ENCODE data around the gene CCDC6. TPM values are rescaled to one million over a fixed set of nuclear protein-coding genes. Genes with fewer than 3 reads are reported as not detected.
"Not testable (repeated sequence)": the region's sequence is repeated elsewhere in the genome, so short reads cannot be mapped to it uniquely, and the experiment has no call there.

CCDC6 gene
- total RNA-seq, 4 donors from 2014 or later, result 78.5 to 101 (median 92.1) TPM

DNA sequence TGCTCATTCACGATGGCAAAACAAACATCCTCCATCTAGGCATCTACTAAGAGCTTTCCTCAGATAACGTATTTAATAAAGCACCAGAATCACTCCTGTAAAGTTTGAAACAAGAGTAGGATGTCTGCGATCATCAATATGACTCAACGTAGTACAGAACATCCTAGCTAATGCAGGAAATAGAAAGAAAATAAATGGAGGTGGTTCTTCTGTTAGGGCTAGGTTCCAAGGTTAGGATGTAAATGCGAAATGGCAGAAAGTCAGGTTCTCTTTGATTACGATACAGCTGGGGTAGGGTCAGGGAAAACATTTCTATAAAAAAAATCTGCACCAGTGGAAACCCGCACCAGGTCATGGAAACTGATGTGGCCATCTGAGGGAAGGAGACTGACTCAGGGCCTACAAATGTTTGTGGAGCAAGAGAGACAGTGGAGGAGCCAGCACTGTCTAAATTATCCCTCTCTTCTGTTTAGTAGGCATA lies 29.1 kb downstream of the CCDC6 start:
- no peaks in the 10 kb centered on the region for H3K27me3 ChIP-seq
- H3K4me3 ChIP-seq, result no peak overlapping the region
- peaks cover 55% of the 10 kb centered on the region for H3K4me1 ChIP-seq
- 80% methylated on average over 7 of the region's 7 CpGs for WGBS
- no peaks in the 10 kb centered on the region for H3K36me3 ChIP-seq
- TF ChIP-seq, protein P1, sequence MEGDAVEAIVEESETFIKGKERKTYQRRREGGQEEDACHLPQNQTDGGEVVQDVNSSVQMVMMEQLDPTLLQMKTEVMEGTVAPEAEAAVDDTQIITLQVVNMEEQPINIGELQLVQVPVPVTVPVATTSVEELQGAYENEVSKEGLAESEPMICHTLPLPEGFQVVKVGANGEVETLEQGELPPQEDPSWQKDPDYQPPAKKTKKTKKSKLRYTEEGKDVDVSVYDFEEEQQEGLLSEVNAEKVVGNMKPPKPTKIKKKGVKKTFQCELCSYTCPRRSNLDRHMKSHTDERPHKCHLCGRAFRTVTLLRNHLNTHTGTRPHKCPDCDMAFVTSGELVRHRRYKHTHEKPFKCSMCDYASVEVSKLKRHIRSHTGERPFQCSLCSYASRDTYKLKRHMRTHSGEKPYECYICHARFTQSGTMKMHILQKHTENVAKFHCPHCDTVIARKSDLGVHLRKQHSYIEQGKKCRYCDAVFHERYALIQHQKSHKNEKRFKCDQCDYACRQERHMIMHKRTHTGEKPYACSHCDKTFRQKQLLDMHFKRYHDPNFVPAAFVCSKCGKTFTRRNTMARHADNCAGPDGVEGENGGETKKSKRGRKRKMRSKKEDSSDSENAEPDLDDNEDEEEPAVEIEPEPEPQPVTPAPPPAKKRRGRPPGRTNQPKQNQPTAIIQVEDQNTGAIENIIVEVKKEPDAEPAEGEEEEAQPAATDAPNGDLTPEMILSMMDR (IDR thresholded peaks at IDR 0.05), result no peak
- no peak for TF ChIP-seq POLR2AphosphoS5 (IDR thresholded peaks at IDR 0.05)
- TF ChIP-seq POLR2A (IDR thresholded peaks at IDR 0.05), result no peak
- no peak for TF ChIP-seq EP300 (IDR thresholded peaks at IDR 0.05)
- no peaks in the 10 kb centered on the region for H3K9me3 ChIP-seq
- H3K27ac ChIP-seq, result no peak overlapping the region
- no peak for DNase-seq (ENCODE audit: low spot score in 2 of 2)

DNA sequence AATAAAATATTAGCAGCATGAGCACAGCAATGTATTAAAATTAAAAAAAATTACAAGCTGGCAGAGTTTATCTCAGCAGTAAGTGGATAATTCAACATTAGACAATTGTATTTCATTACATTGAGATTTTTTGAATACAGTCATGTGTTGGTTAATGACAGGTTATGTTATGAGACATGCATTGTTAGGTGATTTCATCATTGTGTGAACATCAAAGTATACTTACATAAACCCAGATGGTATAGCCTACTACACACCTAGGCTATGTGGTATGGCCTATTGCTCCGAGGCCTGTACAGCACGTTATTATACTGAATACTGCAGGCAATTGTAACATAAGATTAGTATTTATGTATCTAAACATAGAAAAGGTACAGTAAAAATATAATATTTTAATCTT lies 29.7 kb downstream of the CCDC6 start:
- Histone ChIP-seq H3K4me1 (peaks cover 60% of the 10 kb centered on the region), H3K9me3 (no peaks in the 10 kb centered on the region), H3K27me3 (no peaks in the 10 kb centered on the region), H3K4me3 (no peak overlapping the region), H3K36me3 (no peaks in the 10 kb centered on the region), H3K27ac (no peak overlapping the region)
- TF ChIP-seq, protein P1 (IDR thresholded peaks at IDR 0.05), result no peak
- TF ChIP-seq POLR2AphosphoS5 (IDR thresholded peaks at IDR 0.05) (no peak), EP300 (IDR thresholded peaks at IDR 0.05) (no peak), POLR2A (IDR thresholded peaks at IDR 0.05) (no peak)
- WGBS, result 67% methylated on average over 2 of the region's 2 CpGs
- DNase-seq (ENCODE audit: low spot score in 2 of 2), result no peak

DNA sequence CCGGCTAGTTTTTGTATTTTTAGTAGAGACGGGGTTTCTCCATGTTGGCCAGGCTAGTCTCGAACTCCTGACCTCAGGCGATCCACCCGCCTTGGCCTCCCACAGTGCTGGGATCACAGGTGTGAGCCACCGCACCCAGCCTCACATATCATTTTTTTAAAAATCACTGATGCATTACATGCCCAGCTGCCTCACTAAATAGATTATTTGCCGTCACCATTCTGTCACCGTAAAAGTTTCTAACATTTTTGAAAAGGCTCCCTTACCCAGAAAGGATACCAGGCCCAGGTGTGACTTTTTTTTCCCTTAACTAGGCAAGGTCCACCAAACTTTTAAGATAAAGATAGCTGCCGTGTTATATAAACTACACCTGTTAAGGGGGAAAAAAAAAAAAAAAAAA lies 30.1 kb downstream of the CCDC6 start:
- H3K36me3 ChIP-seq; H3K9me3 ChIP-seq; H3K27ac ChIP-seq; DNase-seq (ENCODE audit: low spot score in 2 of 2); H3K4me3 ChIP-seq; H3K27me3 ChIP-seq: not testable (repeated sequence)
- H3K4me1 ChIP-seq, result peaks cover 60% of the 10 kb centered on the region
- 76% methylated on average over 9 of the region's 9 CpGs for WGBS

DNA sequence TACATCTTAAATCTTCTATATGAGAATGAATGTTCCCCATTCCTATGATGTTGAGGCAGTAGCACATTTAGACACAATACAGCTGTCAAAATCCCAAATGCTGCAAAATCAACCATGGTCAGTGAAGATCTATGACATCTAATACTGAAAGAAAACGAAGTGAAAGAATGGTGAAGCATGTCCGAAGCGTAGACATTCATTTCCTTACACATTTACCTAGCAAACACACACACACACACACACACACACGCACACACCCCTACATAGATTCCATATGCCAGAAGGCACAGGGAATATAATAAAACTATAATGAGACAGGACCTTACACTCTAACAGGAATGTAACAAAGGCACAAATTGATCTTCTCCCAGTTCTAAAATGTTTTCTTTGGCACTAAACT lies 32.5 kb downstream of the CCDC6 start:
- Histone ChIP-seq H3K4me3 (no peak overlapping the region), H3K4me1 (peaks cover 51% of the 10 kb centered on the region), H3K36me3 (no peaks in the 10 kb centered on the region), H3K9me3 (no peaks in the 10 kb centered on the region), H3K27ac (no peak overlapping the region), H3K27me3 (no peaks in the 10 kb centered on the region)
- 74% methylated on average over 4 of the region's 4 CpGs for WGBS
- TF ChIP-seq POLR2A (IDR thresholded peaks at IDR 0.05) (no peak), POLR2AphosphoS5 (IDR thresholded peaks at IDR 0.05) (no peak), EP300 (IDR thresholded peaks at IDR 0.05) (no peak)
- DNase-seq (ENCODE audit: low spot score in 2 of 2), result no peak

DNA sequence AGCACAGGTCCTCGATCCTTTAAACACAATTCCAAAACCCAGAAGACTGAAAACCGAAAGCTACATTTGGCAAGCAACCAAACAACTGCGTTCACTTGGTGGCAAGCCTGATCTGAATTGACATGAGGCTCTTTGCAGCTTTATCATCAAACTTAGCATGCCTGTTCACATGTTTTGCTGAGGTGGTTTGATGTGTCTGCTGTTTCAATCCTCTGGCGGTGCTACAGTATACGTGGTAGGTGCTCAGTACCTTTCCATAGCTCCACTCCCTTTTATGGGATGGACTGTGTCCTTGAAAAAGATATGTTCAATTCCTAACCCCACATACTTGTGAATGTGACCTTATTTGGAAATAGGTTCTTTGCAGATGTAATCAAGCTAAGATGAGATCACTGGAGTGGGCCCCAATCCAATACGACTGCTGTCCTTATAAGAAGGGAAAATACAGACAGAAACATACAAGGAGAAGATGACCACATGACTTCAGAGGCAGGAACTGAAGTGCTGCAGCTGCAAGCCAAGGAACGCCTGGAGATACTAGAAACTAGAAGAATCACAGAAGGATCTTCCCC lies 33.4 kb downstream of the CCDC6 start:
- no peaks in the 10 kb centered on the region for H3K9me3 ChIP-seq
- no peak for TF ChIP-seq POLR2AphosphoS5 (IDR thresholded peaks at IDR 0.05)
- TF ChIP-seq, protein P1 (IDR thresholded peaks at IDR 0.05), result no peak
- no peak for TF ChIP-seq EP300 (IDR thresholded peaks at IDR 0.05)
- TF ChIP-seq POLR2A (IDR thresholded peaks at IDR 0.05), result no peak
- no peaks in the 10 kb centered on the region for H3K36me3 ChIP-seq
- DNase-seq (ENCODE audit: low spot score in 2 of 2), result no peak
- peak overlapping the region; percentile 59 for H3K27ac ChIP-seq
- peaks cover 52% of the 10 kb centered on the region for H3K4me1 ChIP-seq
- no peak overlapping the region for H3K4me3 ChIP-seq
- no peaks in the 10 kb centered on the region for H3K27me3 ChIP-seq
- 23% methylated on average over 7 of the region's 7 CpGs for WGBS

DNA sequence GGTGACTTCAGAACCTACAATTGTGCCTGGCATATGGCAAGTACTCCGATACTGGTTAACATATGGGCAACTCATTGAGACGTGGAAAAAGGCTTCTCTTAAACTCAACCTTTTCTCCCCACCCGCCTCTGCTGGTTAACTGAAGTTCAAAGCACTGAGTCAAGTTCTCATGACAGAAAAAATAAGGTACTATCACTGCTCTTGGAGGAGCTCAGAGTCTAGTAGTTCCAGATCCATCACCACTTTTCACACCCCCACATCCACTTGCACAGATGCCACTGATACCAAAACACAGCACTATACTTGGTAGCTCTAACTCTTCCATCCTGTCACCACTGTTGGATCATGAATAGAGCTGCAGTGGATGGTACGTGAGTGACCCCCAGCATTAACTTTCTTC lies 36.2 kb downstream of the CCDC6 start:
- no peaks in the 10 kb centered on the region for H3K9me3 ChIP-seq
- no peaks in the 10 kb centered on the region for H3K36me3 ChIP-seq
- TF ChIP-seq POLR2AphosphoS5 (IDR thresholded peaks at IDR 0.05), result no peak
- TF ChIP-seq POLR2A (IDR thresholded peaks at IDR 0.05), result no peak
- TF ChIP-seq, protein P1 (IDR thresholded peaks at IDR 0.05), result no peak
- TF ChIP-seq EP300 (IDR thresholded peaks at IDR 0.05), result no peak
- no peak overlapping the region for H3K4me3 ChIP-seq
- peaks cover 64% of the 10 kb centered on the region for H3K4me1 ChIP-seq
- 94% methylated on average over 4 of the region's 4 CpGs for WGBS
- H3K27me3 ChIP-seq, result no peaks in the 10 kb centered on the region
- DNase-seq (ENCODE audit: low spot score in 2 of 2), result no peak
- H3K27ac ChIP-seq, result no peak overlapping the region

Measured in suprapubic skin (tissue), 4 donors.